ENCODE data around the gene CD47.

GRCh38 chr3:108090701-108091497 lies at the start of gene CD47:
- TF ChIP-seq CTCF (IDR thresholded peaks at IDR 0.05; ENCODE audit: poor library complexity): no peak
- no peak for TF ChIP-seq EZH2 (IDR thresholded peaks at IDR 0.05; ENCODE audit: borderline replicate concordance)
- no peak for TF ChIP-seq EZH2phosphoT487 (IDR thresholded peaks at IDR 0.05; ENCODE audit: low read depth, severe bottlenecking, unreplicated experiment)
